Measurements from ENCODE around the gene PCMTD2.
"Not testable (repeated sequence)": the region's sequence is repeated elsewhere in the genome, so short reads cannot be mapped to it uniquely, and the experiment has no call there.

DNA sequence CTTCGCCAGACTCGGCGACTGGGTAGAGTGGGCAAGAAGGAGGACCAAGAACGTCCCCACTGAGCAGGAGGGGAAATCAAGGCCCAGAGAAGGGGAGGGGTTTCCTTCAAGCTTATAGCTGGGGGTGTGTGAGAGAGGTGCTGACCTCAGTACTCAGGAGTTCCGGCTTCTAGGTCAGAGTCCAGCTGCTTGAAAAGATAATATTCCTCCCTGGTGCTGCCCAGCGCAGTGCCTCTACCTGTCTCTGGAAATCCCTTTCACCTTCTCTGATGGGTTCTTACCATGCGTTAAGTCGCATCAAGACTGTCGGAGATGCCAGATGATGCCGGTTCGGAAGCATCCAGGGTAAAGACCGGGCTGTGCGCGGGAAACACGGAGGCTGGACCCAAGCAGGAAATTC, 61.8 kb downstream of the PCMTD2 start:
- TF ChIP-seq CTCF (IDR thresholded peaks at IDR 0.05; ENCODE audit: low read length); EZH2 (IDR thresholded peaks at IDR 0.05; ENCODE audit: borderline replicate concordance, low read length): not testable (repeated sequence)
